Uterus (tissue), 2 donors: ENCODE measurements around the gene CHST10.
"Not testable (repeated sequence)": the region's sequence is repeated elsewhere in the genome, so short reads cannot be mapped to it uniquely, and the experiment has no call there.

Experiments
- POLR2A ChIP-seq, 2 donors: fragments of 450-650 bp; IDR thresholded peaks; one replicate each; pipeline ENCODE4 v1.6.1; 2016; ENCODE audit warnings: antibody characterized with exemption in 2 of 2, mild to moderate bottlenecking in 1 of 2, moderate library complexity in 1 of 2
- TF ChIP-seq, protein P1 (sequence below), 4 experiments: fragments of 200-600 bp in 2 of 4; fragments of 450-650 bp in 2 of 4; sonication (generic) in 2 of 4; IDR thresholded peaks; one replicate each; pipeline ENCODE4 v1.5.1; 2016 to 2019; ENCODE audit warnings: antibody characterized with exemption in 4 of 4, mild to moderate bottlenecking in 2 of 4, moderate library complexity in 1 of 4

DNA sequence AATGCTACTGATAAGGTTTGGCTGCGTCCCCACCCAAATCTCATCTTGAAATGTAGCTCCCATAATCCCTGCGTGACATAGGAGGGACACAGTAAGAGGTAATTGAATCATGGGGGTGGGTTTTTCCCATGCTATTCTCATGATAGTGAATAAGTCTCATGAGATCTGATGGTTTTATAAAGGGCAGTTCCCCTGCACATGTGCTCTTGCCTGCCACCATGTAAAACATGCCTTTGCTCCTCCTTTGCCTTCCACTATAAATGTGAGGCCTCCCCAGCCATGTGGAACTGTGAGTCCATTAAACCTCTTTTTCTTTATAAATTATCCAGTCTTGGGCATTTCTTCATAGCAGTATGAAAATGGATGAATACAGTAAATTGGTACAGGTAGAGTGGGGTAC is 75.0 kb downstream of the CHST10 start:
- TF ChIP-seq, protein P1, sequence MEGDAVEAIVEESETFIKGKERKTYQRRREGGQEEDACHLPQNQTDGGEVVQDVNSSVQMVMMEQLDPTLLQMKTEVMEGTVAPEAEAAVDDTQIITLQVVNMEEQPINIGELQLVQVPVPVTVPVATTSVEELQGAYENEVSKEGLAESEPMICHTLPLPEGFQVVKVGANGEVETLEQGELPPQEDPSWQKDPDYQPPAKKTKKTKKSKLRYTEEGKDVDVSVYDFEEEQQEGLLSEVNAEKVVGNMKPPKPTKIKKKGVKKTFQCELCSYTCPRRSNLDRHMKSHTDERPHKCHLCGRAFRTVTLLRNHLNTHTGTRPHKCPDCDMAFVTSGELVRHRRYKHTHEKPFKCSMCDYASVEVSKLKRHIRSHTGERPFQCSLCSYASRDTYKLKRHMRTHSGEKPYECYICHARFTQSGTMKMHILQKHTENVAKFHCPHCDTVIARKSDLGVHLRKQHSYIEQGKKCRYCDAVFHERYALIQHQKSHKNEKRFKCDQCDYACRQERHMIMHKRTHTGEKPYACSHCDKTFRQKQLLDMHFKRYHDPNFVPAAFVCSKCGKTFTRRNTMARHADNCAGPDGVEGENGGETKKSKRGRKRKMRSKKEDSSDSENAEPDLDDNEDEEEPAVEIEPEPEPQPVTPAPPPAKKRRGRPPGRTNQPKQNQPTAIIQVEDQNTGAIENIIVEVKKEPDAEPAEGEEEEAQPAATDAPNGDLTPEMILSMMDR (IDR thresholded peaks at IDR 0.05), result not testable (repeated sequence)
- not testable (repeated sequence) for TF ChIP-seq POLR2A (IDR thresholded peaks at IDR 0.05)
